ENCODE results near the gene TFDP2. TPM values are rescaled to one million over a fixed set of nuclear protein-coding genes. Genes with fewer than 3 reads are reported as not detected.
"Not testable (repeated sequence)": the region's sequence is repeated elsewhere in the genome, so short reads cannot be mapped to it uniquely, and the experiment has no call there.

Gene TFDP2
- total RNA-seq, 6 experiments from 2014 or later = 17.9 to 30.9 (median 24.1) TPM

GRCh38 chr3:141992512-141992911 lies 156.8 kb downstream of the TFDP2 start:
- intact Hi-C loops (cut with DNase I) = no loop called here
- H3K9me3 ChIP-seq = no peaks in the 10 kb centered on the region
- no peak overlapping the region for H3K4me3 ChIP-seq
- DNase-seq (no peak), ATAC-seq (peak in 1 of 4 donors; percentile 26)
- no peak overlapping the region for H3K27ac ChIP-seq
- 89% methylated on average over 2 of the region's 2 CpGs for WGBS (ENCODE audit: insufficient coverage, low coverage, low lambda C conversion rate, missing lambda C conversion rate)
- no peak for TF ChIP-seq CTCF (IDR thresholded peaks at IDR 0.05)
- TF ChIP-seq POLR2A (IDR thresholded peaks at IDR 0.05) = no peak
- no peaks in the 10 kb centered on the region for H3K4me1 ChIP-seq
- no peaks in the 10 kb centered on the region for H3K36me3 ChIP-seq
- H3K27me3 ChIP-seq = no peaks in the 10 kb centered on the region

GRCh38 chr3:141986548-141987107 lies 162.7 kb downstream of the TFDP2 start:
- TF ChIP-seq CTCF (IDR thresholded peaks at IDR 0.05) = no peak
- no peak for TF ChIP-seq POLR2A (IDR thresholded peaks at IDR 0.05)
- no peaks in the 10 kb centered on the region for H3K4me1 ChIP-seq
- H3K27ac ChIP-seq = no peak overlapping the region
- 70% methylated on average over 2 of the region's 2 CpGs for WGBS (ENCODE audit: insufficient coverage, low coverage, low lambda C conversion rate, missing lambda C conversion rate)
- intact Hi-C loops (cut with DNase I) = no loop called here
- no peak for DNase-seq
- H3K9me3 ChIP-seq = no peaks in the 10 kb centered on the region
- no peak overlapping the region for H3K4me3 ChIP-seq
- no peaks in the 10 kb centered on the region for H3K36me3 ChIP-seq
- no peak for ATAC-seq
- H3K27me3 ChIP-seq = no peaks in the 10 kb centered on the region

DNA sequence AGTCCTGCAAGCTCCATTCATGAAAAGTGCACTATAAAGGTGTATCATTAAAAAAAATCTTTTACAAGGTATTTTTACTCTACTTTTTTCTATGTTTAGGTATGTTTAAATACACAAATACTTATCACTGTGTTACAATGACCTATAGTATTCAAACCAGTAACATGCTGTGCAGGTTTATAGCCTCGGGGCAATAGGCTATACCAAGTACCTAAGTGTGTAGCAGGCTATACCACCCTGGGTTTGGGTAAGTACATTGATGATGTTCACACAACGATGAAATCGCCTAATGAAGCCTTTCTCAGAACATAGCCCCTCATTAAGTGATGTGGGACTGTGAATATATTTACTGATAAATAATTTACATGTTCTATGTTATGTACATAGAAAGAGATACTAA lies 168.3 kb downstream of the TFDP2 start:
- WGBS (ENCODE audit: insufficient coverage, low coverage, low lambda C conversion rate, missing lambda C conversion rate) = 87% methylated on average over 3 of the region's 3 CpGs
- Histone ChIP-seq H3K36me3 (peaks cover 0 to 4% (median 0%) of the 10 kb centered on the region in 4 donors), H3K4me3 (no peak overlapping the region), H3K9me3 (no peaks in the 10 kb centered on the region), H3K27me3 (no peaks in the 10 kb centered on the region), H3K4me1 (no peaks in the 10 kb centered on the region), H3K27ac (no peak overlapping the region)
- ATAC-seq (no peak), DNase-seq (no peak)
- intact Hi-C loops (cut with DNase I) = no loop called here
- no peak for TF ChIP-seq CTCF (IDR thresholded peaks at IDR 0.05)
- TF ChIP-seq POLR2A (IDR thresholded peaks at IDR 0.05) = no peak

- no peak overlapping the region for H3K4me3 ChIP-seq
- intact Hi-C loops (cut with DNase I) = no loop called here
These were observed 170.2 kb downstream of the TFDP2 start for GRCh38 chr3:141979050-141979671.

GRCh38 chr3:141974777-141975176 lies 174.6 kb downstream of the TFDP2 start:
- H3K36me3 ChIP-seq; H3K27ac ChIP-seq; H3K27me3 ChIP-seq; intact Hi-C loops (cut with DNase I); H3K4me1 ChIP-seq; ATAC-seq; H3K9me3 ChIP-seq; DNase-seq; H3K4me3 ChIP-seq: not testable (repeated sequence)
- WGBS (ENCODE audit: insufficient coverage, low coverage, low lambda C conversion rate, missing lambda C conversion rate) = 93% methylated on average over 8 of the region's 8 CpGs

More at GRCh38 chr3:141979050-141979671, 170.2 kb downstream of the TFDP2 start:
- 89% methylated on average over 3 of the region's 5 CpGs for WGBS (ENCODE audit: insufficient coverage, low coverage, low lambda C conversion rate, missing lambda C conversion rate)
- Histone ChIP-seq H3K27ac (no peak overlapping the region), H3K27me3 (no peaks in the 10 kb centered on the region), H3K36me3 (peaks cover 0 to 4% (median 0%) of the 10 kb centered on the region in 4 donors), H3K4me1 (no peaks in the 10 kb centered on the region), H3K9me3 (no peaks in the 10 kb centered on the region)
- ATAC-seq (peak in 1 of 4 donors; percentile 18), DNase-seq (no peak)
- no peak for TF ChIP-seq CTCF (IDR thresholded peaks at IDR 0.05)
- TF ChIP-seq POLR2A (IDR thresholded peaks at IDR 0.05) = no peak
